ENCODE data around the gene CACNA2D2. TPM values are rescaled to one million over a fixed set of nuclear protein-coding genes. Genes with fewer than 3 reads are reported as not detected.

The CACNA2D2 gene
- total RNA-seq, 1 donor from 2014 or later = 4.3 TPM

DNA sequence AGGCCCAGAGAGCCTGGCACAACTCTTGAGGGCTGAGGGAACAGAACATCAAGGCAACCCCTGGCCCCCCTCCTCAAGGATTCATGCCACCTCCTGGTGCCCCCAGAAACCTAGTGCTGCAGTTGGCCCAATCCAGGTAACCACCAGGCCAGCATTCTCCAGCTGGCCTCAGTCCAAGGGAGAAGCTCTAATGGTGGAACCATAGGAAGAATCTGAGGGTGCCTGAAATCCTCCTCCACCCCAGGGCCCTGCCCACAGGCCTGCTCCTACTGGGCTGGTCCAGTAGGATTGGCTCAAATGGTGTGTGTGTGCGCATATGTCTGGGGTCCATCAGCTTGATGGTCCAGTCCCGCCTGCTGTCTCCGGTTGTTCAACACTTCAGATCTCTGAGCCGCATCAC, 188.6 kb downstream of the CACNA2D2 start:
- Histone ChIP-seq H3K9ac (no peak overlapping the region), H3K36me3 (no peaks in the 10 kb centered on the region), H3K4me1 (peaks cover 12% of the 10 kb centered on the region), H3K27ac (no peak overlapping the region), H4K20me1 (ENCODE audit: low read depth) (peaks cover 26% of the 10 kb centered on the region), H3F3A (ENCODE audit: low read depth) (peaks cover 2% of the 10 kb centered on the region), H3K9me3 (ENCODE audit: low read depth) (peaks cover under 1% of the 10 kb centered on the region), H2AFZ (replicated peaks) (no peak overlapping the region), H3K4me3 (no peak overlapping the region), H3K27me3 (no peaks in the 10 kb centered on the region), H3K79me2 (ENCODE audit: low read depth) (peaks cover 27% of the 10 kb centered on the region), H3K4me2 (no peak overlapping the region)
- H3K9me3 Mint-ChIP-seq = peaks cover 7% of the 10 kb centered on the region
- TF ChIP-seq EZH2 (IDR thresholded peaks at IDR 0.05) (no peak), EZH2phosphoT487 (IDR thresholded peaks at IDR 0.05) (no peak)
- TF ChIP-seq, protein P1, sequence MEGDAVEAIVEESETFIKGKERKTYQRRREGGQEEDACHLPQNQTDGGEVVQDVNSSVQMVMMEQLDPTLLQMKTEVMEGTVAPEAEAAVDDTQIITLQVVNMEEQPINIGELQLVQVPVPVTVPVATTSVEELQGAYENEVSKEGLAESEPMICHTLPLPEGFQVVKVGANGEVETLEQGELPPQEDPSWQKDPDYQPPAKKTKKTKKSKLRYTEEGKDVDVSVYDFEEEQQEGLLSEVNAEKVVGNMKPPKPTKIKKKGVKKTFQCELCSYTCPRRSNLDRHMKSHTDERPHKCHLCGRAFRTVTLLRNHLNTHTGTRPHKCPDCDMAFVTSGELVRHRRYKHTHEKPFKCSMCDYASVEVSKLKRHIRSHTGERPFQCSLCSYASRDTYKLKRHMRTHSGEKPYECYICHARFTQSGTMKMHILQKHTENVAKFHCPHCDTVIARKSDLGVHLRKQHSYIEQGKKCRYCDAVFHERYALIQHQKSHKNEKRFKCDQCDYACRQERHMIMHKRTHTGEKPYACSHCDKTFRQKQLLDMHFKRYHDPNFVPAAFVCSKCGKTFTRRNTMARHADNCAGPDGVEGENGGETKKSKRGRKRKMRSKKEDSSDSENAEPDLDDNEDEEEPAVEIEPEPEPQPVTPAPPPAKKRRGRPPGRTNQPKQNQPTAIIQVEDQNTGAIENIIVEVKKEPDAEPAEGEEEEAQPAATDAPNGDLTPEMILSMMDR (IDR thresholded peaks at IDR 0.05) = no peak
- peaks cover 17% of the 10 kb centered on the region for H3K4me1 Mint-ChIP-seq
- H3K36me3 Mint-ChIP-seq = peaks cover 42% of the 10 kb centered on the region
- H3K4me3 Mint-ChIP-seq = no peak overlapping the region
- no peak for DNase-seq (ENCODE audit: low spot score)
- H3K27me3 Mint-ChIP-seq (ENCODE audit: insufficient read depth, low read depth) = peaks cover 3% of the 10 kb centered on the region
- H3K27ac Mint-ChIP-seq = no peak overlapping the region

DNA sequence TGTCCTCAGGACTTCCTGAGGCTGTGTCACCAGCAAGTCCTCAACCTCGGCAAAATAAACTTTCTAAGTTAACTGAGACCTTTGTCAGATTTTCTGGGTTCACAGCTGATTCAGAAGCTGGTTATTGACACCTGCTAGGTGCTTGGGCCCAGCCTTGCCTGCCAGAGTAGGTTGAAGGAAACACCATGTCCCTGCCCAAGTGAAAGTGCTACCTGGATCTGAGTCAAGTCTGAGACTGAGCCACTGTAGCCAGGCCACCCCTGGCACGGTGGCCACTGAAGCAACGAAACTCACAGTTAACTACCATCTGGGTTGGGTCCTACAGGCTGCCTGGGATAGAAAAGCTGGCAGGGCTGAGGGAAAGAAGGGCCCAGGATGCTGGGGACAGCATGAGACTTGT, 189.1 kb downstream of the CACNA2D2 start:
- H3K9me3 ChIP-seq (ENCODE audit: low read depth) = peaks cover 6% of the 10 kb centered on the region
- TF ChIP-seq, protein P1 (IDR thresholded peaks at IDR 0.05) = no peak
- no peak for TF ChIP-seq EZH2 (IDR thresholded peaks at IDR 0.05)
- TF ChIP-seq EZH2phosphoT487 (IDR thresholded peaks at IDR 0.05) = no peak
- H3K36me3 ChIP-seq = no peaks in the 10 kb centered on the region

More for the DNA sequence above, 189.1 kb downstream of the CACNA2D2 start:
- Mint-ChIP-seq H3K4me3 (no peak overlapping the region), H3K9me3 (peaks cover 11% of the 10 kb centered on the region), H3K36me3 (peaks cover 43% of the 10 kb centered on the region), H3K27me3 (ENCODE audit: insufficient read depth, low read depth) (peaks cover 3% of the 10 kb centered on the region), H3K27ac (no peak overlapping the region), H3K4me1 (peaks cover 12% of the 10 kb centered on the region)
- peaks cover 21% of the 10 kb centered on the region for H4K20me1 ChIP-seq (ENCODE audit: low read depth)
- H3K27ac ChIP-seq = no peak overlapping the region
- H3K4me2 ChIP-seq = no peak overlapping the region
- no peak overlapping the region for H3K4me3 ChIP-seq
- H3K9ac ChIP-seq = no peak overlapping the region
- H3K27me3 ChIP-seq = no peaks in the 10 kb centered on the region
- no peak overlapping the region for H2AFZ ChIP-seq (replicated peaks)
- peaks cover 22% of the 10 kb centered on the region for H3K79me2 ChIP-seq (ENCODE audit: low read depth)
- peaks cover 7% of the 10 kb centered on the region for H3K4me1 ChIP-seq
- DNase-seq (ENCODE audit: low spot score) = no peak
- no peaks in the 10 kb centered on the region for H3F3A ChIP-seq (ENCODE audit: low read depth)

Small RNAs within 50 kb of the gene (small RNA-seq; reads per million reads assigned to genes)
- gene RNA5SP131 = 1.0 reads per million, percentile 78 among the genes with 10 or more reads in this experiment

Other genes with a start within 250 kb of the CACNA2D2 start
- gene SEMA3B, start 234.5 kb downstream of the CACNA2D2 start, total RNA-seq (ENCODE audit: low replicate concordance) = 0.80 and 8.6 TPM in 2 replicates
- 0.37 TPM in 1 of 2 replicates, not detected in the other for gene LSMEM2, start 224.5 kb downstream of the CACNA2D2 start, total RNA-seq (ENCODE audit: low replicate concordance)
- gene IFRD2, start 211.2 kb downstream of the CACNA2D2 start, total RNA-seq (ENCODE audit: low replicate concordance) = 26.4 and 45.6 TPM in 2 replicates
- gene HYAL3, start 204.2 kb downstream of the CACNA2D2 start, total RNA-seq (ENCODE audit: low replicate concordance) = 2.2 and 4.9 TPM in 2 replicates
- 10.1 and 21.8 TPM in 2 replicates for gene NAA80, start 204.2 kb downstream of the CACNA2D2 start, total RNA-seq (ENCODE audit: low replicate concordance)
- gene HYAL1, start 200.1 kb downstream of the CACNA2D2 start, total RNA-seq (ENCODE audit: low replicate concordance) = 1.6 and 3.0 TPM in 2 replicates
- 38.9 and 92.3 TPM in 2 replicates for gene HYAL2, start 180.9 kb downstream of the CACNA2D2 start, total RNA-seq (ENCODE audit: low replicate concordance)
- gene TUSC2, start 175.4 kb downstream of the CACNA2D2 start, total RNA-seq (ENCODE audit: low replicate concordance) = 14.9 and 36.1 TPM in 2 replicates
- 13.7 and 19.5 TPM in 2 replicates for gene RASSF1, start 162.8 kb downstream of the CACNA2D2 start, total RNA-seq (ENCODE audit: low replicate concordance)
- 0.37 and 1.7 TPM in 2 replicates for gene ZMYND10, start 157.9 kb downstream of the CACNA2D2 start, total RNA-seq (ENCODE audit: low replicate concordance)
- gene NPRL2, start 152.9 kb downstream of the CACNA2D2 start, total RNA-seq (ENCODE audit: low replicate concordance) = 15.5 and 35.7 TPM in 2 replicates
- gene CYB561D2, start 152.8 kb downstream of the CACNA2D2 start, total RNA-seq (ENCODE audit: low replicate concordance) = 2.2 and 13.8 TPM in 2 replicates
- gene TMEM115, start 144.1 kb downstream of the CACNA2D2 start, total RNA-seq (ENCODE audit: low replicate concordance) = 6.3 and 28.0 TPM in 2 replicates
- gene C3orf18, start 64.1 kb upstream of the CACNA2D2 start, total RNA-seq (ENCODE audit: low replicate concordance) = 8.5 and 15.6 TPM in 2 replicates
- gene HEMK1, start 65.9 kb upstream of the CACNA2D2 start, total RNA-seq (ENCODE audit: low replicate concordance) = 9.3 and 20.8 TPM in 2 replicates
- gene CISH, start 108.1 kb upstream of the CACNA2D2 start, total RNA-seq (ENCODE audit: low replicate concordance) = 0.32 and 0.90 TPM in 2 replicates
- 47.7 and 77.5 TPM in 2 replicates for gene MAPKAPK3, start 113.5 kb upstream of the CACNA2D2 start, total RNA-seq (ENCODE audit: low replicate concordance)
- gene DOCK3, start 171.3 kb upstream of the CACNA2D2 start, total RNA-seq (ENCODE audit: low replicate concordance) = 10.7 and 11.1 TPM in 2 replicates

Measured in neural progenitor cell (in vitro differentiated cells).